Cardiac septum (tissue), 1 donor: Measurements from ENCODE around the gene RTL10. TPM values are rescaled to one million over a fixed set of nuclear protein-coding genes. Genes with fewer than 3 reads are reported as not detected.

Source experiments
- DNase-seq: peaks from one replicate; pipeline ENCODE4 v3.0.0-alpha.2; 2020; ENCODE audit warnings: low spot score
- intact Hi-C: fragments of 100-400 bp; cut with DNase I; formaldehyde crosslinking; loops from one replicate; pipeline ENCODE4 v1.14.0; 2022
- total RNA-seq: library from RNA; stranded (reverse); fragmentation: NEBNext Ultra II Directional; extraction: Animal tissue kit (Norgen Biotek cat#: 25700); gene quantifications from one replicate; pipeline ENCODE4 v1.2.1, GENCODE V29; 2021
- donor health status: DM: no; HTN: no; CAD: no.

The RTL10 gene
- total RNA-seq, 1 donor from 2014 or later = 6.3 TPM

GRCh38 chr22:19819208-19819910 is 35.3 kb downstream of the RTL10 start:
- no peak for DNase-seq
- intact Hi-C loops = loop anchor here (10.0 kb wide), 1 partner anchor 85 kb away; no protein-coding TSS in a partner anchor

DNA sequence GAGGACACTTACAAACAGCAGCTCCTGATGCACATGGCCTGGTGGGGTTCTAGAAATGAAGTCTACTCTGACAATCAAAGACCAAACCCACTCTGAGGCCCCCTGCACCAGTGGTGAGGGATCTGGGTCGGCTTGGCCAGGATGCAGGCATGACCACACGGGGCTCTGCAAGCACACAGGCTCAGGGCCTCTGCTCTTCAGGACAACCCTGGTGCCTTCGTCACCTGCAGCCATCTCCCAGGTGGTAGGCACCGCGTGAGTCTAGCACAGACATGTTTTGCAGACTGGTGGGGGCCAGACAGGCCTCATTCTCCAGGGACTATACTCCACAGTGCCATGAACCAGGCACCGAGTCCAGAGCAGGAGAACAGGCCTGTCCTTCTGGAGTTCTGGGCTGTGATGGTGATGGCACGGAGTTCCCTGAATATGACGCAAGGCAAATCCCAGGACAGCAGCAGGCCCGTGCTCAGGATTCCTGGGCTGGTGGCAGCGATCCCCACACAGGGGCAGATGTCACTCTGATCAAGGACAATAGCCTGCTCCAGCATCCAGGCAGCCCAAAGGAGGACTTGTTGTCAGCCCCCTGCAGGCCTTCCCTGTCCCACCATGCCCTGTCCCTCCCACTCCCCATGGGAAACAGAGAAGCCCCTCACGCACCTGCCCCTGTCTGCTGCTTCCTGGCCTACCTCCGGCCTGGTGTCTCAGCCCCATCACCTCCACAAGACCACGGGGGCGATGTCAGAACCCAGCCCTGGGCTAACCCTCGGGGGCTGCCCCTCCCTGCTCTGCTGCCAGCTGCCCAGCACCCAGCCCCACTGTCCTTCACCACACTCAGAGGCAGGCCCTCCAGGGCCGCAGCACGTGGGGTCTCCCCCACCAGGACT is 36.1 kb downstream of the RTL10 start:
- DNase-seq = no peak
- intact Hi-C loops = loop anchor here (10.0 kb wide), 1 partner anchor 86 kb away; no protein-coding TSS in a partner anchor

- no peak for DNase-seq
- intact Hi-C loops = loop anchor here (10.0 kb wide), 1 partner anchor 88 kb away; no protein-coding TSS in a partner anchor
Observed at GRCh38 chr22:19816372-19817119, 38.1 kb downstream of the RTL10 start.

DNA sequence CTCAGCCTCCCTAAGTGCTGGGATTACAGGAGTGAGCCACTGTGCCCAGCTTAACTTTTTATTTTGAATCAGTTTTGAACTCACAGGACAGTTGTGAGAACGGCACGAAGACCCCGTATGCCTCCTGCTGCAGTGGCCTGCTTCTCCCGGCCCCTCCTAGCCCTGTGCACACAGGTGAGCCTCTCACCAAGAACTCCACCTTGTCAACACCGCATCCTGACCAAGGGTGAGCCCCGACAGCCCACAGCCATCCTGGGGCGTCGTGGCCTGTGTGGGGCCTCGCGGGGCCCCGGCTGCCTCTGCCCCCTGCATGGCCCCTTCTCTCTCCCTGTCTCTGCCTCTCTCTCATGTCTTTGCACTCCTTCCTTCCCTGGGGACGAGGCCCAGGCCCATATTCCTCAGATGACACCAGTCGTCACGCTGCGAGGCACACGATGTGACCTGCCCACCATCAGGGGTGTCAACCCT is 38.8 kb downstream of the RTL10 start:
- intact Hi-C loops = loop anchor here (10.0 kb wide), 1 partner anchor 89 kb away; no protein-coding TSS in a partner anchor
- DNase-seq = peak; percentile 39

- intact Hi-C loops = loop anchor here (10.0 kb wide), 1 partner anchor 90 kb away; no protein-coding TSS in a partner anchor
- peak; percentile 33 for DNase-seq
Observed at GRCh38 chr22:19815093-19815822, 39.4 kb downstream of the RTL10 start.

DNA sequence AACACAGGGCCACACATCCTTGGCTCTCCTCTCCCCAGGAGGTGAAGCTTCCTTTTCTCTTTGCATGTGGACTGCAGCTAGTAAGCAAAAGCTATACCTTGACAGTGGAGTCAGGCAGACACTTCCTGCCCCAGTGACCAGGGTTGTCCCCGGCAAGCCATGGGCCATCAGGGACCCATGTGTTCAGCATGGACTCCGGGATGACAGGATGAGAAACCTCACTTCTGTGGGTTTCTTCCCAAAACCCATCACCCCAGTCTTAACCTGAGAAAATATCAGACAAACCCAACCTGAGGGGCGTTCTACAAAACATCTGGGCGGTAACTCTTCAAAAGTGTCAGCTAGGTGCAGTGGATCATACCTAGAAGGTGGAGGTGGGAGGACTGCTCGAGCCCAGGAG is 40.2 kb downstream of the RTL10 start:
- peak; percentile 36 for DNase-seq
- intact Hi-C loops = loop anchor here (5.0 to 10.0 kb wide), 2 partner anchors 67 to 90 kb away; no protein-coding TSS in a partner anchor

DNA sequence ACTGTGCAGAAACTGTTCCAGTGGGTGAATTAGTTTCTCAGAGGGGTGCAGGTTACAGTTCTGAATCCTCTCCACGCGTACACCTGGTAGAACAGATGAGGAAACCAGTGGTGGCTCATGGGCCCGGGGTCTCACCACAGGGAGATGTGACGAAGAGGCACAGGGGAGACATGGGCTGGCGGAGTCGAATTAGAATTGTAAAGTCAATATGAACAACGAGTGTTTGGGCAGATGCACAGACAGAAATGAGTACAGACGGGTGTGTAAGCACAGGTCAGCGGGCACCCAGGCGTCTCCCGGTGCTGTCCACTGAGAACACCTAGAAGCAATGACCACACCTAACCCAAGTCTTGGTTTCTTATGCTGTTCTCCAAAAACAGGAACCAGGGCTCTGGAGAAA is 41.8 kb downstream of the RTL10 start:
- DNase-seq = peak; percentile 36
- intact Hi-C loops = loop anchor here (5.0 to 10.0 kb wide), 2 partner anchors 66 to 92 kb away; no protein-coding TSS in a partner anchor

- intact Hi-C loops = loop anchor here (5.0 to 10.0 kb wide), 2 partner anchors 65 to 93 kb away; no protein-coding TSS in a partner anchor
- peak; percentile 64 for DNase-seq
Observed at GRCh38 chr22:19811811-19812771, 42.6 kb downstream of the RTL10 start.

GRCh38 chr22:19811211-19811621 is 43.5 kb downstream of the RTL10 start:
- DNase-seq = peak; percentile 61
- intact Hi-C loops = loop anchor here (5.0 to 10.0 kb wide), 2 partner anchors 64 to 94 kb away; no protein-coding TSS in a partner anchor

GRCh38 chr22:19810381-19811201 is 44.1 kb downstream of the RTL10 start:
- peak; percentile 51 for DNase-seq
- intact Hi-C loops = loop anchor here (5.0 to 10.0 kb wide), 2 partner anchors 63 to 94 kb away; no protein-coding TSS in a partner anchor

DNA sequence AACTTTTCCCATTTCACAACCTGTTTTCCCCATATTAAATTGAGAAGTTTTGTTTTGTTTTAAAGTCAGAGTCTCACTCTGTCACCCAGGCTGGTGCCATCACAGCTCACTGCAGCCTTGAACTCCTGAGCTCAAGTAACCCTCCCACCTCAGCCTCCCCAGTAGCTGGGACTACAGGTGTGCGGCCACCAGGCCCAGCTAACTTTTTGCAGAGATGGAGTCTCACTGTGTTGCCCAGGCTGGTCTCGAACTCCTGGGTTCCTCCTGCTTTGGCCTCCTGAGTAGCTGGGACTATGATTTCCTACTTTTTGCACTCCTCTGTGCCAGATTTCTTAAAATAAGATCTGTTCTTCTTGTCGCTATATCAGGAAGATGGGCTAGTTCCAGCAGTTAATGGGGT is 44.9 kb downstream of the RTL10 start:
- intact Hi-C loops = loop anchor here (5.0 to 10.0 kb wide), 2 partner anchors 62 to 95 kb away; no protein-coding TSS in a partner anchor
- DNase-seq = peak; percentile 65

DNA sequence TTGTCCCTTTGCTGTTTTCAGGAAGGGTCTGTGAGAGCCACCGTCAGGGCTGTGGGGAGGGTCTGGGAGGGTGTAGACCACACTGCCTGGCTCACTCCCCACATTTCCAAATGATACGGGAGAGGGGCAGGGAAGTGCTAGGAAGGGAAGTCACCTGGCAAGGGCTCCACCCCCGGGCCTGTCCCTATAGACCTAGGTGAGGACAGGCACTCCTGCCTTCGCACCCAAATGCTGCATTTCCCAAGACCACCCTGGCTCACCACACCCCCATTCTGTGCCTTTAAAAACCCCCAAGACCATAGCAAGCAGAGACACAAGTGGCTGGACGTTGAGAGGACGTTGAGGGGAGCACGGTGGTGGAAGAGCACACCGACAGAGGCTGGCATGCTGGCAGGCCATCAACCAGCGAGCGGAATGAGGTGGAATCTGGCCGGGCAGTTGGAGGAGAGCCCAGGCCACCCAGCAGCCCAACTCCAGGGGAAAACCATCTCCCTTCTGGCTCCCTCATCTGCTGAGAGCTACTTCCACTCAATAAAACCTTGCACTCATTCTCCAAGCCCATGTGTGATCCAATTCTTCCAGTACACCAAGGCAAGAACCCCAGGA is 45.7 kb downstream of the RTL10 start:
- DNase-seq = peak; percentile 74
- intact Hi-C loops = no loop called here

DNA sequence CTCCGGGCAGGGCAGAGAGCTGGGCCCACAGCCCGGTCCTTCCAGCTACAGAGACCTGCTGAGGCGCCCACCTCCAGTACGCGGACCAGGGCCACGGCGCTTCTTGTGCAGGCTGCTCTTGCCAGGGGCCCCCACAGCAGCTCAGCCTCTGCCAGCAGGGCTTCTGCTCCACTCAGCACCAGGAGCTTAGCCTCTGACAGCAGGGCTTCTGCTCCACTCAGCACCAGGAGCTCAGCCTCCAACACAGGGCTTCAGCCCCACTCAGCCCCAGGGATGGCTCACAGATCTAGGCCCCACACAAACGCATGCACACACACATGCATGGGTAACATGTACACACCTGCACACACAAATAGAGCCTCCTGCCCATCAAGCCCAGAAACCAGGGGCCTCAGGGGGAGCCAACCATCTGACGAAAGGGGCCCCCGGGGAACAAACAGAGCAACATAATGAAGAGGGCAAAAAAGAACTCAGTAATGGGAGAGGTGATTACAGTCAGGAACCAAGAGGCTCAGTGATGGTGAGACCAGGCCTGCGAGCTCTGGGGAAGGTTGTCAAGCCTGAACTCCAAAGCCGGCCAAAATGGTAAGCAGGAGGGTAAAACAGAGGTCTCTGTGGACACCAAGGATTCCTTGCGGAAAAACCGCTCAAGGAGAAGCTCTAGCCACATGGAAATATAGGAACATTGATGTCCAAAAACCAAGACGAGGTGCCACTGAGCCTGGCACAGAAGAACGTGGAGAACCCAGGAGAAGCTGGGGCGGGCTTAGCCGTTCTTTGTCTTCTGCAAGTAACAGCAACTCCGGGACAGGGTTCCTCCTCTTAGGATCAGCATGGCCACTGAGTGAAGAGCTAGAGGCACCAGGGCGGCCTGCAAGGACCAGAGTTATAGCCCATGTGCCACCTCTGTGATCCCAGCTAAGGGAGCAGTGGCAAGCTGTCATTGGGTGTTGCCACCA is 46.5 kb downstream of the RTL10 start:
- intact Hi-C loops = no loop called here
- DNase-seq = peak; percentile 74

- intact Hi-C loops = no loop called here
Observed at GRCh38 chr22:19807161-19807913, 47.3 kb downstream of the RTL10 start.

More at GRCh38 chr22:19807161-19807913, 47.3 kb downstream of the RTL10 start:
- DNase-seq = peak; percentile 50
